SK-N-SH (cell line): ENCODE results near the gene SULT1C2. TPM values are rescaled to one million over a fixed set of nuclear protein-coding genes. Genes with fewer than 3 reads are reported as not detected.

Source experiments
- CTCF ChIA-PET: fragments of 300-600, 350-600 bp; formaldehyde crosslinking; extraction: SDS; loops from one replicate; lab custom pipeline; 2021; lab: Yijun Ruan, JAX
- POLR2A ChIA-PET: fragments of 350-600 bp; sonication (Branson Sonifier 250); formaldehyde crosslinking; extraction: SDS; loops from one replicate; lab custom pipeline; 2020; ENCODE audit warnings: antibody characterized with exemption, inconsistent platforms; lab: Yijun Ruan, JAX
- DNase-seq: peaks from one replicate; pipeline ENCODE4 v3.0.0; 2012
- H2AFZ ChIP-seq: fragments of 200-600 bp; sonication (generic); 2 replicates; pipeline ENCODE4 v1.8.1; 2016; ENCODE audit warnings: antibody characterized with exemption, mild to moderate bottlenecking, low read depth
- H3F3A ChIP-seq: fragments of 200-600 bp; sonication (generic); replicated peaks from 2 replicates; pipeline ENCODE3; 2016; ENCODE audit warnings: antibody characterized with exemption, mild to moderate bottlenecking; ENCODE audit not compliant: insufficient read depth
- H3K27ac ChIP-seq, 2 experiments: fragments of 200-500 bp in 1 of 2; fragments of 200-600 bp in 1 of 2; sonication (Bioruptor generic) in 1 of 2; sonication (generic), shearing (Covaris generic) in 1 of 2; 2 replicates each; pipeline versions ENCODE4 v1.5.1 to v1.6.1; 2014 to 2016; ENCODE audit warnings: low read depth in 2 of 2, inconsistent platforms in 1 of 2, low read length in 1 of 2, mild to moderate bottlenecking in 1 of 2, mixed read lengths in 1 of 2
- H3K27me3 ChIP-seq: fragments of 200-600 bp; sonication (generic), shearing (Covaris generic); 2 replicates; pipeline ENCODE4 v1.6.1; 2016; ENCODE audit warnings: mixed run types; ENCODE audit not compliant: insufficient read depth
- H3K36me3 ChIP-seq, 2 experiments: fragments of 200-500 bp in 1 of 2; fragments of 200-600 bp in 1 of 2; sonication (Bioruptor generic) in 1 of 2; sonication (generic) in 1 of 2; replicated peaks in 1 of 2; 2 replicates each; pipeline versions ENCODE3 to v1.5.1; 2014 to 2016; ENCODE audit warnings: low read length in 1 of 2, mild to moderate bottlenecking in 1 of 2; ENCODE audit not compliant: insufficient read depth in 2 of 2, control insufficient read depth in 1 of 2
- H3K4me1 ChIP-seq, 2 experiments: fragments of 200-500 bp in 1 of 2; fragments of 200-600 bp in 1 of 2; sonication (Bioruptor generic) in 1 of 2; sonication (generic), shearing (Covaris generic) in 1 of 2; 2 replicates each; pipeline versions ENCODE4 v1.5.1 to v1.6.1; 2014 to 2016; ENCODE audit warnings: low read depth in 1 of 2, low read length in 1 of 2, mixed run types in 1 of 2; ENCODE audit not compliant: insufficient read depth in 2 of 2, control insufficient read depth in 1 of 2
- H3K4me2 ChIP-seq: fragments of 200-600 bp; sonication (generic), shearing (Covaris generic); 2 replicates; pipeline ENCODE4 v1.6.1; 2017; ENCODE audit warnings: mixed run types
- H3K4me3 ChIP-seq, 2 experiments: fragments of 200-500 bp in 1 of 2; fragments of 200-600 bp in 1 of 2; sonication (Bioruptor generic) in 1 of 2; sonication (generic), shearing (Covaris generic) in 1 of 2; 2 replicates each; pipeline versions ENCODE4 v1.5.1 to v1.8.1; 2014 to 2016; ENCODE audit warnings: low read depth in 2 of 2, inconsistent platforms in 1 of 2, low read length in 1 of 2, mild to moderate bottlenecking in 1 of 2, mixed read lengths in 1 of 2, moderate library complexity in 1 of 2
- H3K79me2 ChIP-seq: fragments of 200-600 bp; sonication (generic); 2 replicates; pipeline ENCODE4 v1.8.1; 2017; ENCODE audit warnings: mild to moderate bottlenecking; ENCODE audit not compliant: insufficient read depth
- H3K9ac ChIP-seq: fragments of 200-600 bp; sonication (generic); 2 replicates; pipeline ENCODE4 v1.6.1; 2017; ENCODE audit warnings: mixed run types
- H3K9me2 ChIP-seq: fragments of 200-600 bp; sonication (generic); 2 replicates; pipeline ENCODE4 v1.6.1; 2017; ENCODE audit warnings: mixed run types
- H3K9me3 ChIP-seq: fragments of 200-600 bp; sonication (generic); 2 replicates; pipeline ENCODE4 v1.6.1; 2017; ENCODE audit warnings: mixed run types, mild to moderate bottlenecking, moderate library complexity
- H4K20me1 ChIP-seq: fragments of 200-600 bp; sonication (generic); 2 replicates; pipeline ENCODE4 v1.6.1; 2017; ENCODE audit warnings: mild to moderate bottlenecking, mixed run types; ENCODE audit not compliant: insufficient read depth
- CHD2 ChIP-seq: fragments of 150-350 bp; IDR thresholded peaks from 2 replicates; pipeline ENCODE4 v1.6.1; 2018; ENCODE audit warnings: low read length; ENCODE audit not compliant: partially characterized antibody
- CTCF ChIP-seq: fragments of 200-600 bp; sonication (generic); IDR thresholded peaks from 2 replicates; pipeline ENCODE4 v1.6.1; 2017; ENCODE audit warnings: antibody characterized with exemption, mild to moderate bottlenecking, moderate library complexity
- ELF1 ChIP-seq: IDR thresholded peaks from 2 replicates; pipeline ENCODE4 v1.4.0; 2012
- EP300 ChIP-seq, 2 experiments: IDR thresholded peaks; 2 replicates each; pipeline versions ENCODE4 v1.4.0 to v1.6.1; 2012; ENCODE audit warnings: borderline replicate concordance in 1 of 2, low read depth in 1 of 2, low read length in 1 of 2
- FOSL2 ChIP-seq: IDR thresholded peaks from 2 replicates; pipeline ENCODE4 v1.4.0; 2012; ENCODE audit warnings: low read depth, mild to moderate bottlenecking, moderate library complexity, borderline replicate concordance
- JUND ChIP-seq: IDR thresholded peaks from 2 replicates; pipeline ENCODE4 v1.4.0; 2012
- MAX ChIP-seq: IDR thresholded peaks from 2 replicates; pipeline ENCODE4 v1.4.0; 2012; ENCODE audit warnings: low read depth
- MEF2A ChIP-seq: IDR thresholded peaks from 2 replicates; pipeline ENCODE4 v1.4.0; 2012; ENCODE audit warnings: low read depth, borderline replicate concordance
- NRF1 ChIP-seq: IDR thresholded peaks from 2 replicates; pipeline ENCODE4 v1.6.1; 2012; ENCODE audit warnings: low read depth, mild to moderate bottlenecking, low read length
- POLR2AphosphoS5 ChIP-seq: IDR thresholded peaks from 2 replicates; pipeline ENCODE4 v1.6.1; 2012; ENCODE audit warnings: low read depth, low read length
- RAD21 ChIP-seq: IDR thresholded peaks from 2 replicates; pipeline ENCODE4 v1.6.1; 2012; ENCODE audit warnings: mild to moderate bottlenecking, low read length
- RCOR1 ChIP-seq: fragments of 150-350 bp; IDR thresholded peaks from 2 replicates; pipeline ENCODE4 v1.6.1; 2017; ENCODE audit warnings: antibody characterized with exemption, low read length
- REST ChIP-seq: IDR thresholded peaks from 2 replicates; pipeline ENCODE4 v1.6.1; 2012; ENCODE audit warnings: mild to moderate bottlenecking, low read depth, low read length, moderate library complexity
- RXRA ChIP-seq: IDR thresholded peaks from 2 replicates; pipeline ENCODE4 v1.4.0; 2012; ENCODE audit warnings: low read depth, mild to moderate bottlenecking, borderline replicate concordance
- SMC3 ChIP-seq: IDR thresholded peaks from 2 replicates; pipeline ENCODE4 v1.6.1; 2012; ENCODE audit warnings: low read depth, low read length, improper control_type of control experiment
- TCF12 ChIP-seq: IDR thresholded peaks from 2 replicates; pipeline ENCODE4 v1.4.0; 2012
- TEAD4 ChIP-seq: IDR thresholded peaks from 2 replicates; pipeline ENCODE4 v1.4.0; 2012; ENCODE audit warnings: mild to moderate bottlenecking, borderline replicate concordance; ENCODE audit not compliant: insufficient read depth
- USF1 ChIP-seq: IDR thresholded peaks from 2 replicates; pipeline ENCODE4 v1.4.0; 2012; ENCODE audit warnings: low read depth, borderline replicate concordance
- YY1 ChIP-seq: IDR thresholded peaks from 2 replicates; pipeline ENCODE4 v1.4.0; 2012; ENCODE audit warnings: low read depth, mild to moderate bottlenecking
- ZBTB33 ChIP-seq: IDR thresholded peaks from 2 replicates; pipeline ENCODE4 v1.4.0; 2012; ENCODE audit warnings: low read depth, borderline replicate concordance
- WGBS: methylation state at CpG from one replicate; pipeline ENCODE4 v1.1.6; 2017; ENCODE audit warnings: low lambda C conversion rate; 5-methylcytosine and 5-hydroxymethylcytosine counted together
- polyA plus RNA-seq, 3 experiments: library from polyadenylated mRNA; depleted of rRNA; stranded (reverse); fragments of >200 nt; gene quantifications; 2 replicates each; pipeline ENCODE4 v1.2.3, GENCODE V29; 2012

Gene SULT1C2
- polyA plus RNA-seq, 1 of the 3 experiments (the other 2 are of a cell fraction), result not detected

- Histone ChIP-seq H3K4me3 (no peak overlapping the region), H3K36me3 (no peaks in the 10 kb centered on the region), H3K27me3 (no peaks in the 10 kb centered on the region), H2AFZ (no peak overlapping the region), H3K9me3 (no peaks in the 10 kb centered on the region), H3K4me2 (no peak overlapping the region), H3K79me2 (no peaks in the 10 kb centered on the region), H3K9me2 (no peaks in the 10 kb centered on the region), H4K20me1 (no peaks in the 10 kb centered on the region), H3K9ac (no peak overlapping the region), H3F3A (no peaks in the 10 kb centered on the region), H3K27ac (no peak overlapping the region), H3K4me1 (no peaks in the 10 kb centered on the region)
- DNase-seq, result no peak
- WGBS, result 42% methylated on average over 7 of the region's 7 CpGs
- ChIA-PET CTCF (no interaction called here), POLR2A (no interaction called here)
- TF ChIP-seq REST, result no peak
- TF ChIP-seq MAX, result no peak
- TF ChIP-seq SMC3, result no peak
- TF ChIP-seq RXRA, result no peak
- TF ChIP-seq ELF1, result no peak
- no peak for TF ChIP-seq ZBTB33
- no peak for TF ChIP-seq YY1
- TF ChIP-seq RAD21, result no peak
- no peak for TF ChIP-seq EP300 (IDR thresholded peaks at IDR 0.05; ENCODE audit: borderline replicate concordance in 1 of 2, low read depth in 1 of 2, low read length in 1 of 2)
- TF ChIP-seq MEF2A, result no peak
- no peak for TF ChIP-seq TCF12
- TF ChIP-seq POLR2AphosphoS5, result no peak
- no peak for TF ChIP-seq TEAD4
- TF ChIP-seq NRF1, result no peak
- no peak for TF ChIP-seq USF1
- no peak for TF ChIP-seq CTCF
- TF ChIP-seq RCOR1, result no peak
- TF ChIP-seq CHD2, result no peak
- no peak for TF ChIP-seq JUND
- no peak for TF ChIP-seq FOSL2
These were observed 12.9 kb downstream of the SULT1C2 start for GRCh38 chr2:108301558-108301957.
